WTC11 (cell line): Measurements from ENCODE around the gene ITGA8. TPM values are rescaled to one million over a fixed set of nuclear protein-coding genes. Genes with fewer than 3 reads are reported as not detected.

Experiments used
- ATAC-seq: fragments of 200-7000 bp; cut with Tn5 transposase; 2 replicates; pipeline ENCODE4 v1.10.0; 2021; ENCODE audit warnings: mild to moderate bottlenecking, moderate library complexity
- CTCF ChIA-PET: fragments of 300-600 bp; sonication (Branson Sonifier 250); formaldehyde crosslinking; loops from one replicate; lab custom pipeline; 2021; ENCODE audit warnings: antibody characterized with exemption; lab: Charles Lee
- POLR2A ChIA-PET: fragments of 350-600 bp; sonication (Branson Sonifier 250); formaldehyde crosslinking; loops from one replicate; lab custom pipeline; 2021; ENCODE audit warnings: antibody characterized with exemption; lab: Charles Lee
- DNase-seq: peaks from one replicate; pipeline ENCODE4 v3.0.0; 2021; ENCODE audit warnings: low spot score
- H3K27ac Mint-ChIP-seq: 2 replicates; pipeline ENCODE4 v1.8.0; 2021; ENCODE audit warnings: mixed read lengths
- H3K27me3 Mint-ChIP-seq: 2 replicates; pipeline ENCODE4 v1.8.0; 2021; ENCODE audit warnings: low read depth, mild to moderate bottlenecking, moderate library complexity, mixed read lengths
- H3K36me3 Mint-ChIP-seq: 2 replicates; pipeline ENCODE4 v1.8.0; 2021; ENCODE audit warnings: mixed read lengths
- H3K4me1 Mint-ChIP-seq: 2 replicates; pipeline ENCODE4 v1.8.0; 2022; ENCODE audit warnings: mixed read lengths
- H3K4me3 Mint-ChIP-seq: 2 replicates; pipeline ENCODE4 v1.8.0; 2021; ENCODE audit warnings: mild to moderate bottlenecking, moderate library complexity, mixed read lengths
- H3K9me3 Mint-ChIP-seq: 2 replicates; pipeline ENCODE4 v1.8.0; 2021; ENCODE audit warnings: mixed read lengths
- CREB1 ChIP-seq: sonication (generic); formaldehyde crosslinking; IDR thresholded peaks from 2 replicates; pipeline ENCODE4 v1.8.0; 2023; ENCODE audit warnings: mild to moderate bottlenecking, missing genetic modification reagents
- ELF4 ChIP-seq: sonication (generic); formaldehyde crosslinking; IDR thresholded peaks from 2 replicates; pipeline ENCODE4 v1.8.1; 2022; ENCODE audit warnings: low read depth, mild to moderate bottlenecking, moderate library complexity, missing genetic modification reagents
- ESRRA ChIP-seq: sonication (generic); formaldehyde crosslinking; IDR thresholded peaks from 2 replicates; pipeline ENCODE4 v1.8.1; 2022; ENCODE audit warnings: mild to moderate bottlenecking, missing genetic modification reagents, borderline replicate concordance
- FOXJ3 ChIP-seq: sonication (generic); formaldehyde crosslinking; IDR thresholded peaks from 2 replicates; pipeline ENCODE4 v1.9.0; 2021; ENCODE audit warnings: missing genetic modification reagents, mild to moderate bottlenecking, borderline replicate concordance
- FOXP1 ChIP-seq: sonication (generic); formaldehyde crosslinking; IDR thresholded peaks from 2 replicates; pipeline ENCODE4 v1.8.0; 2022; ENCODE audit warnings: missing genetic modification reagents, mild to moderate bottlenecking, moderate library complexity, borderline replicate concordance
- GRHL2 ChIP-seq: fragments of 250-450 bp; sonication (Bioruptor Pico); IDR thresholded peaks from 2 replicates; pipeline ENCODE4 v1.8.0; 2022; ENCODE audit warnings: mild to moderate bottlenecking, moderate library complexity; ENCODE audit not compliant: insufficient replicate concordance, severe bottlenecking
- GTF2I ChIP-seq: fragments of 250-450 bp; sonication (Bioruptor Pico); conservative IDR thresholded peaks from 2 replicates; pipeline ENCODE4 v1.4.0; 2021; ENCODE audit warnings: mild to moderate bottlenecking
- KAT7 ChIP-seq: sonication (generic); formaldehyde crosslinking; IDR thresholded peaks from 2 replicates; pipeline ENCODE4 v1.8.1; 2023; ENCODE audit warnings: missing genetic modification reagents, mild to moderate bottlenecking, borderline replicate concordance
- SMAD3 ChIP-seq: sonication (generic); formaldehyde crosslinking; IDR thresholded peaks from 2 replicates; pipeline ENCODE4 v1.8.0; 2022; ENCODE audit warnings: missing genetic modification reagents, mild to moderate bottlenecking, borderline replicate concordance
- TCF7 ChIP-seq: sonication (generic); formaldehyde crosslinking; IDR thresholded peaks from 2 replicates; pipeline ENCODE4 v1.8.0; 2022; ENCODE audit warnings: mild to moderate bottlenecking, low read depth, missing genetic modification reagents, moderate library complexity
- TEAD1 ChIP-seq: sonication (generic); formaldehyde crosslinking; IDR thresholded peaks from 2 replicates; pipeline ENCODE4 v1.8.0; 2022; ENCODE audit warnings: mild to moderate bottlenecking, missing genetic modification reagents
- ZNF232 ChIP-seq: sonication (generic); formaldehyde crosslinking; IDR thresholded peaks from 2 replicates; pipeline ENCODE4 v1.8.0; 2022; ENCODE audit warnings: mild to moderate bottlenecking, missing genetic modification reagents
- total RNA-seq: library from RNA; stranded (reverse); gene quantifications from 3 replicates; pipeline ENCODE4 v1.2.3, GENCODE V29; 2021
- TF ChIP-seq, protein P1 (sequence below): sonication (generic); formaldehyde crosslinking; IDR thresholded peaks from 2 replicates; pipeline ENCODE4 v1.8.1; 2022; ENCODE audit warnings: mild to moderate bottlenecking, missing genetic modification reagents, moderate library complexity, borderline replicate concordance
- TF ChIP-seq, protein P2 (sequence below): fragments of 250-450 bp; sonication (Bioruptor Pico); IDR thresholded peaks from 2 replicates; pipeline ENCODE4 v1.8.0; 2021; ENCODE audit warnings: mild to moderate bottlenecking
- TF ChIP-seq, protein P3 (sequence below): sonication (generic); formaldehyde crosslinking; IDR thresholded peaks from 2 replicates; pipeline ENCODE4 v1.8.1; 2023; ENCODE audit warnings: mild to moderate bottlenecking, missing genetic modification reagents, moderate library complexity
- TF ChIP-seq, protein P4 (sequence below): sonication (generic); formaldehyde crosslinking; IDR thresholded peaks from 2 replicates; pipeline ENCODE4 v1.8.1; 2022; ENCODE audit warnings: mild to moderate bottlenecking, moderate library complexity, missing genetic modification reagents
- TF ChIP-seq, protein P5 (sequence below): sonication (generic); formaldehyde crosslinking; IDR thresholded peaks from 2 replicates; pipeline ENCODE4 v1.8.0; 2022; ENCODE audit warnings: mild to moderate bottlenecking, missing genetic modification reagents
- TF ChIP-seq, protein P6 (sequence below): sonication (generic); formaldehyde crosslinking; conservative IDR thresholded peaks from 2 replicates; pipeline ENCODE4 v1.8.1; 2023; ENCODE audit warnings: mild to moderate bottlenecking, low read depth, missing genetic modification reagents, moderate library complexity

The ITGA8 gene
- total RNA-seq, 1 experiment from 2014 or later = not detected

DNA sequence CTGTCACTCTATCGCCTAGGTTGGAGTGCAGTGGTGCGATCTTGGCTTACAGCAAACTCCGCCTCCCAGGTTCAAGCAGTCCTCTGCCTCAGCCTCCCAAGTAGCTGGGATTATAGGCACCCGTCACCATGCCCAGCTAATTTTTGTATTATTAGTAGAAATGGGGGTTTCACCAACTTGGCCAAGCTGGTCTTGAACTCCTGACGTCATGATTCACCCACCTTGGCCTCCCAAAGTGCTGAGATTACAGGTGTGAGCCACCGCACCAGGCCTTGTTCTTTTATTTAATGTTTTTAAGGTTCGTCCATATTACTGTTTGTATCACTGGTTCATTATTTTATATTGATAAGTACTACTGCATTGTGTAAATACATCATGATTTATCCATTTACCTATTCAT is 10.2 kb upstream of the ITGA8 start (continued):
- TF ChIP-seq ELF4 (CRISPR knock-in tag) (no peak), SMAD3 (CRISPR knock-in tag) (no peak), FOXJ3 (CRISPR knock-in tag) (no peak), ESRRA (CRISPR knock-in tag) (no peak), ZNF232 (CRISPR knock-in tag) (no peak), TEAD1 (CRISPR knock-in tag) (no peak), KAT7 (no peak)
- TF ChIP-seq, protein P1, sequence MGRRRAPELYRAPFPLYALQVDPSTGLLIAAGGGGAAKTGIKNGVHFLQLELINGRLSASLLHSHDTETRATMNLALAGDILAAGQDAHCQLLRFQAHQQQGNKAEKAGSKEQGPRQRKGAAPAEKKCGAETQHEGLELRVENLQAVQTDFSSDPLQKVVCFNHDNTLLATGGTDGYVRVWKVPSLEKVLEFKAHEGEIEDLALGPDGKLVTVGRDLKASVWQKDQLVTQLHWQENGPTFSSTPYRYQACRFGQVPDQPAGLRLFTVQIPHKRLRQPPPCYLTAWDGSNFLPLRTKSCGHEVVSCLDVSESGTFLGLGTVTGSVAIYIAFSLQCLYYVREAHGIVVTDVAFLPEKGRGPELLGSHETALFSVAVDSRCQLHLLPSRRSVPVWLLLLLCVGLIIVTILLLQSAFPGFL (CRISPR knock-in tag) = no peak
- TF ChIP-seq, protein P2, sequence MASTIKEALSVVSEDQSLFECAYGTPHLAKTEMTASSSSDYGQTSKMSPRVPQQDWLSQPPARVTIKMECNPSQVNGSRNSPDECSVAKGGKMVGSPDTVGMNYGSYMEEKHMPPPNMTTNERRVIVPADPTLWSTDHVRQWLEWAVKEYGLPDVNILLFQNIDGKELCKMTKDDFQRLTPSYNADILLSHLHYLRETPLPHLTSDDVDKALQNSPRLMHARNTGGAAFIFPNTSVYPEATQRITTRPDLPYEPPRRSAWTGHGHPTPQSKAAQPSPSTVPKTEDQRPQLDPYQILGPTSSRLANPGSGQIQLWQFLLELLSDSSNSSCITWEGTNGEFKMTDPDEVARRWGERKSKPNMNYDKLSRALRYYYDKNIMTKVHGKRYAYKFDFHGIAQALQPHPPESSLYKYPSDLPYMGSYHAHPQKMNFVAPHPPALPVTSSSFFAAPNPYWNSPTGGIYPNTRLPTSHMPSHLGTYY = no peak
- TF ChIP-seq, protein P3, sequence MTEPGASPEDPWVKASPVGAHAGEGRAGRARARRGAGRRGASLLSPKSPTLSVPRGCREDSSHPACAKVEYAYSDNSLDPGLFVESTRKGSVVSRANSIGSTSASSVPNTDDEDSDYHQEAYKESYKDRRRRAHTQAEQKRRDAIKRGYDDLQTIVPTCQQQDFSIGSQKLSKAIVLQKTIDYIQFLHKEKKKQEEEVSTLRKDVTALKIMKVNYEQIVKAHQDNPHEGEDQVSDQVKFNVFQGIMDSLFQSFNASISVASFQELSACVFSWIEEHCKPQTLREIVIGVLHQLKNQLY (CRISPR knock-in tag) = no peak

DNA sequence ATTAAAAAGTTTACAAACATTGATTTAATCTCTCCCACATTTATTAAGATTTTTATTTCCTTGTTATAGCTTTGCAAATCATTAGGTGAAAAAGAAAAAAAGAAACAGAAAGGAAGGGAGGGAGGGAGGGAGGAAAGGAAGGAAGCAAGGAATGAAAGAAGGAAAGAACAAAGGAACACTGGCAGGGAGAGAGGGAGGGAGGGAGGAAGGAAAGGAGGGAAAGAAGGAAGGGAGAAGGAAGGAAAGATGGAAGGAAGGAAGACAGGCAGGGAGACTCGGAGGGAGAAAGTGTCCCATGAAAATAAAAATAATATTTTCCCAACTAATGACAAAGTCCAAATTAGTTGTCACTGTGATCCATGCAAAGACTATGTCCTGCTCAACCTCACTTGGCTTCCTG is 6.3 kb upstream of the ITGA8 start:
- TF ChIP-seq GRHL2 (CRISPR knock-in tag) = no peak
- TF ChIP-seq ELF4 (CRISPR knock-in tag) = no peak
- TF ChIP-seq, protein P4, sequence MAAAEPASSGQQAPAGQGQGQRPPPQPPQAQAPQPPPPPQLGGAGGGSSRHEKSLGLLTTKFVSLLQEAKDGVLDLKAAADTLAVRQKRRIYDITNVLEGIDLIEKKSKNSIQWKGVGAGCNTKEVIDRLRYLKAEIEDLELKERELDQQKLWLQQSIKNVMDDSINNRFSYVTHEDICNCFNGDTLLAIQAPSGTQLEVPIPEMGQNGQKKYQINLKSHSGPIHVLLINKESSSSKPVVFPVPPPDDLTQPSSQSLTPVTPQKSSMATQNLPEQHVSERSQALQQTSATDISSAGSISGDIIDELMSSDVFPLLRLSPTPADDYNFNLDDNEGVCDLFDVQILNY (CRISPR knock-in tag) = no peak
- TF ChIP-seq, protein P5, sequence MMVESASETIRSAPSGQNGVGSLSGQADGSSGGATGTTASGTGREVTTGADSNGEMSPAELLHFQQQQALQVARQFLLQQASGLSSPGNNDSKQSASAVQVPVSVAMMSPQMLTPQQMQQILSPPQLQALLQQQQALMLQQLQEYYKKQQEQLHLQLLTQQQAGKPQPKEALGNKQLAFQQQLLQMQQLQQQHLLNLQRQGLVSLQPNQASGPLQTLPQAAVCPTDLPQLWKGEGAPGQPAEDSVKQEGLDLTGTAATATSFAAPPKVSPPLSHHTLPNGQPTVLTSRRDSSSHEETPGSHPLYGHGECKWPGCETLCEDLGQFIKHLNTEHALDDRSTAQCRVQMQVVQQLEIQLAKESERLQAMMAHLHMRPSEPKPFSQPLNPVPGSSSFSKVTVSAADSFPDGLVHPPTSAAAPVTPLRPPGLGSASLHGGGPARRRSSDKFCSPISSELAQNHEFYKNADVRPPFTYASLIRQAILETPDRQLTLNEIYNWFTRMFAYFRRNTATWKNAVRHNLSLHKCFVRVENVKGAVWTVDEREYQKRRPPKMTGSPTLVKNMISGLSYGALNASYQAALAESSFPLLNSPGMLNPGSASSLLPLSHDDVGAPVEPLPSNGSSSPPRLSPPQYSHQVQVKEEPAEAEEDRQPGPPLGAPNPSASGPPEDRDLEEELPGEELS (CRISPR knock-in tag) = no peak
- TF ChIP-seq GTF2I (CRISPR knock-in tag) = no peak
- no peak for TF ChIP-seq FOXP1
- TF ChIP-seq CREB1 (CRISPR knock-in tag) = no peak
- no peak for TF ChIP-seq FOXJ3 (CRISPR knock-in tag)
- TF ChIP-seq, protein P6, sequence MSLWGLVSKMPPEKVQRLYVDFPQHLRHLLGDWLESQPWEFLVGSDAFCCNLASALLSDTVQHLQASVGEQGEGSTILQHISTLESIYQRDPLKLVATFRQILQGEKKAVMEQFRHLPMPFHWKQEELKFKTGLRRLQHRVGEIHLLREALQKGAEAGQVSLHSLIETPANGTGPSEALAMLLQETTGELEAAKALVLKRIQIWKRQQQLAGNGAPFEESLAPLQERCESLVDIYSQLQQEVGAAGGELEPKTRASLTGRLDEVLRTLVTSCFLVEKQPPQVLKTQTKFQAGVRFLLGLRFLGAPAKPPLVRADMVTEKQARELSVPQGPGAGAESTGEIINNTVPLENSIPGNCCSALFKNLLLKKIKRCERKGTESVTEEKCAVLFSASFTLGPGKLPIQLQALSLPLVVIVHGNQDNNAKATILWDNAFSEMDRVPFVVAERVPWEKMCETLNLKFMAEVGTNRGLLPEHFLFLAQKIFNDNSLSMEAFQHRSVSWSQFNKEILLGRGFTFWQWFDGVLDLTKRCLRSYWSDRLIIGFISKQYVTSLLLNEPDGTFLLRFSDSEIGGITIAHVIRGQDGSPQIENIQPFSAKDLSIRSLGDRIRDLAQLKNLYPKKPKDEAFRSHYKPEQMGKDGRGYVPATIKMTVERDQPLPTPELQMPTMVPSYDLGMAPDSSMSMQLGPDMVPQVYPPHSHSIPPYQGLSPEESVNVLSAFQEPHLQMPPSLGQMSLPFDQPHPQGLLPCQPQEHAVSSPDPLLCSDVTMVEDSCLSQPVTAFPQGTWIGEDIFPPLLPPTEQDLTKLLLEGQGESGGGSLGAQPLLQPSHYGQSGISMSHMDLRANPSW (CRISPR knock-in tag) = no peak
- TF ChIP-seq TCF7 (CRISPR knock-in tag) = no peak
- no peak for ATAC-seq
- POLR2A ChIA-PET = no interaction called here
- Mint-ChIP-seq H3K27ac (no peak overlapping the region), H3K27me3 (peaks cover 5% of the 10 kb centered on the region), H3K9me3 (peaks cover 12% of the 10 kb centered on the region), H3K4me1 (peaks cover 8% of the 10 kb centered on the region), H3K4me3 (no peak overlapping the region), H3K36me3 (peaks cover 3% of the 10 kb centered on the region; the same call in 1 of the 2 replicates)
- no peak for DNase-seq
- CTCF ChIA-PET = interaction anchor here (0.7 kb wide), 2 partner anchors 11 to 154 kb away, joined by 3 to 4 read pairs; no protein-coding TSS in a partner anchor
